HG03139 (cell line): ENCODE data around the gene MPST.

Source experiments
- ATAC-seq: cut with Tn5 transposase; IDR thresholded peaks from one replicate; pipeline ENCODE4 v1.9.1; 2021; ENCODE audit not compliant: unreplicated experiment

MPST gene

GRCh38 chr22:37043828-37044538 is 24.4 kb downstream of the MPST start:
- ATAC-seq, result no peak

- no peak for ATAC-seq
These were observed 25.4 kb downstream of the MPST start for GRCh38 chr22:37044634-37045625.

GRCh38 chr22:37045958-37046357 is 26.4 kb downstream of the MPST start:
- ATAC-seq, result no peak

GRCh38 chr22:37046589-37046988 is 27.0 kb downstream of the MPST start:
- no peak for ATAC-seq

- no peak for ATAC-seq
These were observed 27.5 kb downstream of the MPST start for GRCh38 chr22:37047006-37047405.

GRCh38 chr22:37048133-37048532 is 28.6 kb downstream of the MPST start:
- no peak for ATAC-seq

- no peak for ATAC-seq
These were observed 29.7 kb downstream of the MPST start for GRCh38 chr22:37049224-37049623.

- ATAC-seq, result no peak
These were observed 31.4 kb downstream of the MPST start for GRCh38 chr22:37050913-37051312.

- no peak for ATAC-seq
These were observed 32.1 kb downstream of the MPST start, which contains the start of gene KCTD17 for GRCh38 chr22:37051391-37052385. KCTD17 (plus strand) TSS chr22:37051742; CDS start chr22:37051761, 19 bp downstream.

GRCh38 chr22:37052386-37053309 is 33.1 kb downstream of the MPST start:
- no peak for ATAC-seq

- no peak for ATAC-seq
These were observed 33.9 kb downstream of the MPST start for GRCh38 chr22:37053310-37054055.

- ATAC-seq, result no peak
These were observed 34.5 kb downstream of the MPST start for GRCh38 chr22:37054056-37054395.

GRCh38 chr22:37054600-37055365 is 35.2 kb downstream of the MPST start:
- no peak for ATAC-seq

- ATAC-seq, result no peak
These were observed 36.7 kb downstream of the MPST start for GRCh38 chr22:37056246-37056645.

- no peak for ATAC-seq
These were observed 37.7 kb downstream of the MPST start for GRCh38 chr22:37057226-37057625.

- no peak for ATAC-seq
These were observed 38.4 kb downstream of the MPST start for GRCh38 chr22:37057796-37058510.

GRCh38 chr22:37058917-37059701 is 39.6 kb downstream of the MPST start:
- ATAC-seq, result no peak
